NCI-H2029 treated with DMSO at 0.1 percent for 48 hours (cell line): ENCODE measurements around the gene GLRA2.

Experiments
- DNase-seq: peaks from one replicate; lab custom pipeline; 2025; lab: John Stamatoyannopoulos, UW

The GLRA2 gene

GRCh38 chrX:14529290-14529989 lies at the start of gene GLRA2:
TSS of gene GLRA2 (plus strand) at chrX:14529536. CDS start at chrX:14530058, 522 bp downstream.
- no peak for DNase-seq

DNA sequence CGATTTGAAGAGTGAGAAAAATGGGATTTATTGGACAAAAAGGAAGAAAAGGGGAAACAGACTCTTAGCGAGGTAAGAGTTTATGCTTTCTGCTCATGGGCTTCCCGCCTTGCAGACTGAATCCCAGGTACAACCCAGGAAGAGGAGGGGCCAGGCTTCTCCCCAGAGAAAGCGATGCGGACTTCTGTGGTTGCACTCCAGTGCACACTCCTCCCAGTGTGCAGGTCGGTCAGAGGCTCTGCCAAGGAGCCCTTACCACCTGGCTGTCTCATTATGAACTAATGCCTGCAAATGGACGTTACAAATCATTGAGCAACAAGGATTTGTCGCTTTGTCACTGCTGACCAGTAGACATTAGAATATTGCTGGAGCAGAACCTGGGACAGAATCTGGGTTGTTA lies 39.9 kb upstream of the GLRA2 start:
- no peak for DNase-seq

DNA sequence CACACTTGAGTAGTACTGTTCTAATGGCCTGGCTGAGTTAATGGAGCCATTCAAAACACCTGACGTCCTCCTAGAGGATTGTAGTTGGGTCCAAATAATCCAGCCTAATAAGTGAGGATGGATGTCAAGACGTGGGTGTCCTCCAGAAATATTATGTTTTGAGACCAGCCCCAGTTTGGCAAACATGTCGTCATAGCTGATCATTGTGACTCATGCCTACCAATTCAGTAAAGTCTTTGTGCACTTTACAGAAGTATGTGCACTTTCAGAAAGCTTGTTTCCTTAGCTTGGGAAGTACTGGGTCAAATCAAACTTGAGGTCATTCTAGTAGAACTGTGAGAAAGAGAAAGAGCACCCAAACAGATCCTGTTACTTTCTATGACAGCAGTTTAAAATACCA lies 37.6 kb upstream of the GLRA2 start:
- DNase-seq: no peak

DNA sequence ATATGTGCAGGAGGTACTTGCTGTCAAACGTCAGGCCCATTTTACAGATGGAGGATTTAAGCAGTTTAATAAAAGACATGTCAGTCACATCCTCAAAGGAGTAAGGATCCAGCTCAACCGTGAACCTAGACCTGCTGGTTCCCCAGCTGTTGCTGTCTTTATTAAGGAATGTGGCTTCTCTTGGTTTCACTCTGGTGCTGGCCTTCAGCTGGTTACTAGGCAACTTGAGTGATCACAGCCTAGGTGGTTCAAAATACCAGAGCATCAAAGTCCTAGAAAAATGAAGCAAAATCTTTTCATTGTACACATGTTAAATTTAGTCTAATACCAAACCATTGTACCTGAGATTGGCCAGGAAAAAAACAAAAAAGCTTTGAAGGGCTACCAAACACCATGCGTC lies 32.7 kb upstream of the GLRA2 start:
- no peak for DNase-seq

DNA sequence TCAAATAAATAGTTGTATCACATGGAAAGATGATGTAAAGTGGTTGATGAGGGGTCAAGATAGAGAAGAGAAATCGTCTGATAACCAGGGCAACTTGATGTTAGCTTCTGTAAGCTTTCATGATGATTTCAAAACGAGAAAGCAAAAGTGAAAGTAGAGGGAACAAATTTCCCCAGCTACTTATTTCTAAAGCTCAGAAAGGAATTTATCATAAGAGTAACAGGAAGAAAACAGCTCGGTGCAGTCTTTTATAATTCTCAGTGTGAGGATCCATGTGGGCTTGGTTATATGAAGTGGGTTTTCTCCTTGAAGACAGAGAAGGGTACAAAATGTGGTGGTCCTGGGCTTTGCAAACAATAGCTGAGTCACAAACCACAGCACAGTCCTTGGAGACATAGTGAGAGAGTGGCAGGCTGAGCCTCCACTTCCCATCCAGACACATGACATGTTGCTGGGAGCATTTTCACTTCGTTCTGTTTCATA lies 32.1 kb upstream of the GLRA2 start:
- DNase-seq: no peak

DNA sequence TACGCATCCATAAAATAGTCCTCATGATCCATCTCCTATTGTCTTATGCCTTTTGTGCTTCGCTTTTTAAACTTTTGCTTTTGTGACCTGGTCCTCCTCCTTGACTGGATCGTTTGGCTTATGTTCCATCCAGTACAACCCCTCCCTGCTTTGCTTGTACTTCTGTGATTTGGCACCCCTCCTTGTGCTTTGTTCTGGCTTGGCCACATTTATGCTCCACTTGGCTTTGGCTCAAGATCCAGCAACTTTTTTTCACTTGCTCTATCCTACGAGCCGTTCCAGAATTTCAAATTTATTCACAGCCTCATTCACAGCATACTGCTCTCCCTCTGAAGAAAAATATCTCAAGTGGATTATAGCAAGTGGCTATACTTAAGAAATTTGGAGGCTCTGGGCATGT lies 28.0 kb upstream of the GLRA2 start:
- DNase-seq: no peak

DNA sequence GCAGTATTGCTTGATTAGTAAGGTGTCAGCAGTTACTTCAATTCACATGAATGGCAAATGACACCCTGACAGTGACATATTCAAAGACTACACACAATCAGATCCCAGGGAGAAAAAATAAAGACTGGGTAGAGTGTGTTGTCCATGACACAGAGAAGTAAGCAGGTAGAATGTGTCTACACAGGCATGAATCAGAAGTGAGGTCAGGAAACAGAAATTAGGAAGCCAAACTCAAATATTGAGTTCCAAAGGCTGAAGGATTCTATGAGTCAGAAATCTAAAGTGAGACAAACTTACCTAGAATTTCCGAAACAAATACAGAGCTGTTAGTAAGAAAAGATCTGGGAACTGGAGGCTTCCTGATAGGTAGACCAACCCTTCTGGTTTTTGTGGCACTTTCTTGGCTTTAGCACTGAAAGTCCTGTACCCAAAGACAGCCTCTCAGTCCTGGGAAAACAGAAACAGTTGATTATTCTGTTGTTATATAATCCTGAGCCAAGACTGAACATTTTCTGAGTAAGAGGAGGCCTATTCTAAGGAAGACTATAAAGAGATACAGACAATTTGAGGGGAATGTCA lies 24.3 kb upstream of the GLRA2 start:
- no peak for DNase-seq

DNA sequence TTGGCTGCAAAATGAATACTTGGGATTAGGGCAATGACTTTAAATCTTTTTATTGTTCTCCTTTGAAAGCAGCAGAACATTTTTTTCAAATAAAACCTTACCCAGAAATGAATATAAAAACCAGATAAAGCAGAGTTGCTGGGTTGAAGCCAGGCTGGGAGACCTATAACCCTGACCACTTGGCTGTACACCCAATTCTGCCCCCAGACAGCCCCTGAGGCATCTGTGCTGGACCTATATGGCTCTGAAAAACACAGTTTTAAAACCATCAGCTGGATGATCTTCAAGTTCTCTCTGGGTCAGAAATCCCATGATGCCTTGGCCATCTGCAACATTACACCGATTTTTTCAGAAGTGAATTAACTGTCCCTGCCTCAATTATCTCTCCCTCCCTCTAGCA lies 23.7 kb upstream of the GLRA2 start:
- no peak for DNase-seq

DNA sequence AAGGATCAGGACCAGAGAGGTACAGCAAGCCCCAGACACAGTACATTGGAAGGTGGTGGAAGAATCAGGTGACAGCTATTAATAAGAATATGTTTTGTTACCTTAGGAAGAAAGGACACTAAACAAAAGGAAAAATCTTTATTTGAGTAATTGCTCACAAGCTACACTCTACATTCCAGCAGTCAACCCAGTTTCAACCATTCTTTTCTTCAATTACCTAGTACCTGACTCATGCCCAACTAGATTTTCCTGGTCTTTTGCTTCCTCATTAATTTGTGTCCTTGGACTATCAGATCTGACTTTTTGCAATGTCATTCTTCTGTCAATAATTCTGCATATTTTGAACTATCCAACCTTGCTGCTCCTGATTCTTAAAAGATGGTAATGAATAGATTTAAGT lies 22.5 kb upstream of the GLRA2 start:
- DNase-seq: no peak

DNA sequence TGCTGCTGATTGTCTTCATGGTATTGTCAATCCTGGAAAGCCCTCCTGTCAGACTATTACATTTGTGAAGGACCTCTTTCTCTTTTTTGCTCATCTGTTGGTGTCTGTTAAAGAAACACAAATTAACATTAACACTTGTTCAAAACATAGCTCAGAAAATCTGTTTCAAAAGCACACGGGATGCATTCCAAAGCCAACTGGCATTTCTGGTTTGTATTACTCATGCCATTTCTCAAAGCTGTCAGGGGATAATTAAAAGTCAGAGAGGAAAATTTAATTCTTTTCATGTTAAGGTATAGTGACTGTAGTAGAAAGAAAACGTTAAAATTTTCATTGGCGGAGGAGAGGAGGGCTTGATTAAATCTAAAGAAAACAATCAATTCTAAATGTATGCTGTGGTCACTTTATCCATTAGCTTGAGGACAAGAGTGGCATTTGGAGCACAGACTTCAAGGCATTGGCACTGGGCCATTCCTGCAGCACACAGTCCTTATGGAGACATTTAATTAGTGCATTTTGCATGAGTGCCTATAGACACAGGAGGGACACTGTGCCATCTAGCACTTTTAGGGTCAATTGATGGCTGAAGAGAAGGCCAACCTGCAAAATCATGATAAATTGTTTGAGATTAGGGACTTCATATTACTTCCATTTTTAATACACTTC lies 21.2 kb upstream of the GLRA2 start:
- DNase-seq: no peak

DNA sequence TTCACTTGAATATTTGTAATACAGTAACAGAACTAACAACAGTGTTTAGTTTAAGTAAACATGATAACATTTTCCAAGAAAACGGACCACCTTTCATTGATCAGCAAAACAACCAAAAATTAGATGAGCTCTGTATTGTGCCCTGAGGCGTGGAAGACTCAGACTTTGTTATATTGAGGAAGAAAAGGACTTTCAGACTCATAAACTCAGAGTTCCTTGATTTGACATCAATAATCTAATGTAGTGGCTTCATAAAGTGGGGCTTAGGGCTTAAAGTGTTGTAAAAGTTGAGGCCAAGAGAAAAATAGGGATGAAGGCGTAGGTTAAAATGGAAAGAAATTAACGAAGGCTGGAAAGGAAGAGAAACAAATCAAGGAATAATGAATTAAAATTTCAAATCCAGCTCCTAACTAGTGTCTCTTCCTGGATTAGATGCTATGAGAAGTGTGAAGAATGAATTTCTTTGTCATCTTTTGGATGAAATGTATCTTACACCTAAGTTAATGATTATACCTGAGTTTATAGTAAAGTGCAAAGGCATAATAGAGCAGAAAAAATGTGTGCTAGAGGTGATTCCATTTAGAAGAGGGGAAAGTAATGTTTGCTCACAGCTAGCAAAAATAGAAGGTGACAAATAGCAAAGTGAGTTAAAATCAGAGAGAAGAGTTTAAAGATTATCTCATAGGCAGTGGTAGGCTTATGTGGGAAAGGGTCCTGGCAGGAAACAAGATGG lies 19.8 kb upstream of the GLRA2 start:
- DNase-seq: no peak

DNA sequence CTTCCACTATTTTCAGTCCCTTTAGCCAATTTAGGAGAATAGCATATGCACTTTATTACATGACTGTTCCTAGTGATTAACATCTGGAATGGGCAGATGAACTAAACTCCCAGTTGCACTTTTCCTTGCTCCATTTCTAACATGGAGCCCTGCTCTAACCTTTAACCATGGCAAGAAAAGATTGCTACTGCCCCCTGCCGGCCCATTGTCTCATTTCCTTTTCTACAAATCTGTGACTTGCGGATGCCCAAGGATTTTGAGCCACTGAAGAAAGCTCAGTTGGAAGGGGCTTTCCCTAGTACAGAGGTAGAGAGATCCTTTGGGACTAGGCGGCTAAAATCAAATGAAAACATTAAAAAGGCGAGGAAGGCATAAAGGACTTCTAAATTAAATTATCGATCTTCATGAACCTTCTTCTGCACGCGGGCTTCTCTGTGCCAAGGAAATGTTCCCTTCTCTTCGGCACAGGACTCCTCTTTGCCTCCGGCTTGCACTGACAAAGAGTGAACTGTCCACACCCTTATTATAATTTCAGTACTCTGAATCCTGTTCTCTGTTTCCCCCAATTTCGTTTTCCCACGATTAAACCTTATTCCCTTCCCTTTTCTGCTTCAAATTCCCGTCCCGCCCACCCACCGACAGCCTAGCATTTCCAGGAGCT lies 577 bp upstream of the GLRA2 start:
- no peak for DNase-seq

GRCh38 chrX:14533867-14534266 lies 4.5 kb downstream of the GLRA2 start:
- DNase-seq: no peak

GRCh38 chrX:14546190-14546589 lies 16.9 kb downstream of the GLRA2 start:
- DNase-seq: no peak

GRCh38 chrX:14554131-14554715 lies 24.9 kb downstream of the GLRA2 start:
- no peak for DNase-seq

DNA sequence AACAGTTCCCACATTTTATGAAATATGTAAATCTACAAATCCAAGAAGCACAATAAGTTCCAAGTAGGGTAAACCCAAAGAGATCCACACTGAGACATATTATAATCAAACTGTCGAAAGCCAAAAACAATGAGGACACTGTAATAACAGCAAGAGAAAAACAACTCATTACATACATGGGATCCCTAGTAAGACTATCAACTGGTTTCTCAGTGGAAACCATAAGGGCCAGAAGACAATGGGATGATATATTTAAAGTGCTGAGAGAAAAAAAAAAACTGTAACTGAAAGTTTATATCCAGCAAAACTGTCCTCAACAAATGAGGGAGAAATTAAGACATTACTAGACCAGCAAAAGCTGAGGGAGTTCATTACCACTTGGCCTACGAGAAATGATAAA lies 34.7 kb downstream of the GLRA2 start:
- DNase-seq: no peak

GRCh38 chrX:14573161-14573560 lies 43.8 kb downstream of the GLRA2 start:
- DNase-seq: no peak

GRCh38 chrX:14581081-14581480 lies 51.7 kb downstream of the GLRA2 start:
- no peak for DNase-seq

DNA sequence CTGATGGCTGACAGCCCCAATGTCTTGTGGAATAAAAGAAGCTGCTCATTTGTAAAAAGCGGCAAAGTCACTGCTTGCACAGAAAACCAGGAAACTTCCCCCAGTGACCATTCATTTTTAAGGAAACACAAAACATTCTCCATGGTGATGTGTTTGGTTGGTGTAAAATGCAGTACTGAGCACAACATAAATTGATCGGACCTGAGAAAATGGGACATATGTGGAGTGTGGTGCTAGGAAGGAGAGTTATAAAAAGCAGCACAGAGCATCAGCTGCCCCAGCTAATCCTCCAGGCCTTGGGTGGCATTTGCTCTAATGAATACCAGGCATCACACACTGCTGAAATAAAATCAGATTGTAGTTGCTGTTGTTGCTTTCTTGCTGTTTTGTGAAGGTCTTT lies 55.2 kb downstream of the GLRA2 start:
- DNase-seq: no peak

DNA sequence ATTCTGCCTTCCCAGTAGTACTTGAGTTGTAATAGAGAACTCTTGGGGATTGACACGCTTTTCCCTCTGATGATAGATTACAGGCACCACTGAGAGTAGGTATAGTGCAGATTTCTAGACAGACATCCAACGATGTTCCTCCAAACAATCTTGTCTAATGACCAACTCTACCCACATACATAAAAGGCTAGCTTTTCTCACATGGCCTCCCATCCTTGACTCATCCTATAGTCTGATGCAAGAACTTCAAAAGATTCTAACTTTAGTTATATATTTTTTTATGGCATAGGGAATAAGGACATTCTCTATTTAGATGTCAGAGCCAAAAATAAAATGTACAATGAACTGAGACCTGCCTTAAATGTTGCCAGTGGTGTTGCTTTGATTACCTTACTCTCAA lies 60.9 kb downstream of the GLRA2 start:
- DNase-seq: no peak

- no peak for DNase-seq
Measured at GRCh38 chrX:14590693-14591424, 61.5 kb downstream of the GLRA2 start.
